ENCODE data around the gene FOXF1.

DNA sequence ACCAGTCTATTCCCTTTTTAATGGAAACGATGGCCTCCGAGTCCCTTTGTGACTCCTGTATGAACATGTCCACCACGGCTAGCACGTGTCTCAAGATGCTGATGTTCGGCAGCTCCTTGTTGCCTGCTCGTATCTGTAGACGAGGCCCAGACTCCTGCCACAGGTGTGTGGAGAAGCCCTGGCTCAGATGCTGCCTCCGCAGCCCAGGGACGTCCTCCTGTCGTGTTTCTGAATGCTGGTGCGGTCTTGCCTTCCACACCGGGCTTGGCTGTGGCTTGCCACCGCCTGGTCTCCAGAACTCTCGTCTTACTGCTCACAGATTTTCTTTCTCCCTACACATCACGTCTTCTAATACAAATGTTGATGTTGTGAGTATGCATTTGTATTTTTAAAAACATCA is 17.0 kb downstream of the FOXF1 start:
- TF ChIP-seq, protein P1, sequence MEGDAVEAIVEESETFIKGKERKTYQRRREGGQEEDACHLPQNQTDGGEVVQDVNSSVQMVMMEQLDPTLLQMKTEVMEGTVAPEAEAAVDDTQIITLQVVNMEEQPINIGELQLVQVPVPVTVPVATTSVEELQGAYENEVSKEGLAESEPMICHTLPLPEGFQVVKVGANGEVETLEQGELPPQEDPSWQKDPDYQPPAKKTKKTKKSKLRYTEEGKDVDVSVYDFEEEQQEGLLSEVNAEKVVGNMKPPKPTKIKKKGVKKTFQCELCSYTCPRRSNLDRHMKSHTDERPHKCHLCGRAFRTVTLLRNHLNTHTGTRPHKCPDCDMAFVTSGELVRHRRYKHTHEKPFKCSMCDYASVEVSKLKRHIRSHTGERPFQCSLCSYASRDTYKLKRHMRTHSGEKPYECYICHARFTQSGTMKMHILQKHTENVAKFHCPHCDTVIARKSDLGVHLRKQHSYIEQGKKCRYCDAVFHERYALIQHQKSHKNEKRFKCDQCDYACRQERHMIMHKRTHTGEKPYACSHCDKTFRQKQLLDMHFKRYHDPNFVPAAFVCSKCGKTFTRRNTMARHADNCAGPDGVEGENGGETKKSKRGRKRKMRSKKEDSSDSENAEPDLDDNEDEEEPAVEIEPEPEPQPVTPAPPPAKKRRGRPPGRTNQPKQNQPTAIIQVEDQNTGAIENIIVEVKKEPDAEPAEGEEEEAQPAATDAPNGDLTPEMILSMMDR (IDR thresholded peaks at IDR 0.05; ENCODE audit: borderline replicate concordance, extremely low read depth, low read length, poor library complexity, severe bottlenecking) = no peak
- TF ChIP-seq EZH2 (IDR thresholded peaks at IDR 0.05; ENCODE audit: borderline replicate concordance, low read depth, low read length, severe bottlenecking) = no peak
